Middle frontal gyrus (tissue), 1 donor: Measurements from ENCODE around the gene NBDY.

Experiments used
- DNase-seq: peaks from one replicate; pipeline ENCODE4 v3.0.0-alpha.2; 2015; ENCODE audit warnings: low spot score; ENCODE audit errors: extremely low spot score

The NBDY gene

DNA sequence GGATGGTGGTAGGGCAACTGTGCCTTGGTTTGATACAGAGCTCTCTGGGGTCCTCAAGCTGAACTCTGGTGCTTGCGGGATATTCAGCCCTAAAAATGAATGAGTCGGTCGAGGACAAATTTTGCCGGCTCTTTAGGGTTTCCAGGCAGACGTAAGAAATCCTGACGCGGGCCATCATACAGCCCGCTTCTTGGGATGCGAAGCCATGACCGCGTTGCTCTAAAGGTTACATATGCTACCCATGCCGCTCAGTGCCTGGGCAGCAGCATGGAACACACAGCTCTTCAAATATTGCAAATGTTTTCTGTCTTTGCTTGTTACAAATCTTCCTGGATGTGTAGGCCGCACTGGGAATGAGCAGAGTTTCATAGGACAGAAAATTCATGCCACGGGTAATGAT is 55.6 kb downstream of the NBDY start:
- no peak for DNase-seq

DNA sequence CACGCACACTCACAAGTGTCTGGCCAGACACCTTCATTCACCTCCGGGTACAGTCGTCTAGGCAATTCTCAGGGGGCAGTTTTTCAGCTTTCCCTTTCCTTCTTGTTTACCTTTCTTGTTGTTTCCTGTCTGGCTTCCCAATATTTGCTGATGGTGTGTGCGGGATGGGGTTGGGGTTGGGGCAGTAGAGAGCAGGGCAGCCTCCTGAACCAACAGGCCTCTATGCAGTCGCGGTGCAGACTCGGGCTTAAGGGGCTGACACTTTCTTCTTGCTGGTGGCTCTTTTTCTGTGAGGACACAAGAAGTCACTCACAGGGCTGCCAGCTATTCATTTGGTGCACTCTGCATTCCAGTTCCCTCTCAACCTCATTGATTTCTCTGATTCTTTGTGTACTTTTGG is 56.4 kb downstream of the NBDY start:
- no peak for DNase-seq

DNA sequence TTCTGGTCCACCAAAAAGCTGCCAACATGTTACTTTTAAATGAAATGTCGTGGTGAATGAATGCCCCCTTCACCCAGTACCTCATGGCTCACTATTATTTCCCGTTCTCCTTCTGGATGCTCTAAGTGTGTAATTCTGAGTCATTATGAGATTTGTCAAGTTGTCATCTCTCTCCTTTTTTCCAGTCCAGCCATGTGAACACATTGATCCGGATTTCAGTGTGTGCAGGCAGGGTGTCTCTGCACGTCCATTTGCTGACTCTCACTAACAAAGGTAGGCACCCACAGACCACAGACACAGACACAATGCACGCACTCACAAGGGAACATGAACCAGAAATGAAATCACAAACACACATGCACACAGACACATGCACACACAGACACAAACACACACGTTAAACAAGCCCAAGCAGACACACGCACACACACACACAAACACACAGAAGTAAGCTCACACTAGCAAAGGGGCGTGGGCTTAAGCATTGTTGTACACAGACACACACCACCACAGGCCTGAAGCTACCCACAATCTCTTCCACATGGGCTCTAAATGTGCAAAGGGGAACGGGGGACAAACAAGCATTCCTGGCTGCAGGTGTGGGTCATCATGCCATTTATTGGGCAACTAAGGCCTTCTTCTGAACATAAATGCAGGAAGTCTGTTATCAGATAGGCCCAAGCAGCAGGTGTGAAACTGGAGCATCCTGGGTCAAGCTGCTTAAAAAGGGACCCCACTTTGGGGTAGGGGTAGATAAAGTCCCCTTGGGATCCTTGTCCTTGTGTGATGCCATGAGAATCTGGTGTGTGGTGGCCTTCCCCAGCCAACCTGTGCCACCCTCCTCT is 58.1 kb downstream of the NBDY start:
- no peak for DNase-seq

DNA sequence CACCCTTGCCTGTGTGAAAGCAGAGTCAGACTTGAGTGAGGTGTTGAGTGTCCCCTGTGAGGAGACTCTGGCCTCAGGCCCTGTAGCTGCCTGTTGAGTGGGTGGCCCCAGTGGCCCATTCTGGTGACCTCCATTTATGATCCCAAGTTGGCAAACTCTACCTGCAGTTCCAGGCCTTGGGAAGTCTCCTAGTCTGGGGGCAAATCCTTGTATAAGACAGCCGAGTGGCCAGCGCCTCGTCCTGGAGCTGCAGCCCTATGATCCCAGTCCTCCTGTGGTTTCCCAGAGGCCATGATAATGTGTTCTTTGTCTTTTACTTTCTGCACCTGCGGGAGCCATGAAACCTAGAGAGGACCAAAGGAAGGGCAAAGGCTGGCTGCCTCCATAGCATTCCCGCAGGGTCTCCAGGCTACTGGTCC is 58.7 kb downstream of the NBDY start:
- no peak for DNase-seq

DNA sequence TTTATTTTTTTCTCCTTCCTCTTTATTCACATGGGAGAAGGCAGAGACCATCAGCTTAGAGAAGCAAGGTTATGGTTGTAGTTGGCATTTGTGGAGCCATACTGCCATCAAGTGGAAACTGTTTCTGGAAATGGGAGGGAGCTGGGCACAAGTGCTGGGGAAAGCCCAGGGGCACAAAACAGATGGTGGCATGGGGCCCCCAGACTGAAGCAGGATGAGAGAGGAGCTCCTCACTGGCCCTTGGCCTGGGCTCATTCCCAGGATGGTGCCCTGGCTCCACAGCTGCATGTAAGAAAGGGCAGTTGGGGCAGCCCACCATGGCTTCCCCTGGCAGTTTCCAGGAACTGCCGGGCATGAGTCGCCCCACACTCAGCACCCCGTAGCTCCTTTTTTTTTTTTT is 59.2 kb downstream of the NBDY start:
- no peak for DNase-seq

DNA sequence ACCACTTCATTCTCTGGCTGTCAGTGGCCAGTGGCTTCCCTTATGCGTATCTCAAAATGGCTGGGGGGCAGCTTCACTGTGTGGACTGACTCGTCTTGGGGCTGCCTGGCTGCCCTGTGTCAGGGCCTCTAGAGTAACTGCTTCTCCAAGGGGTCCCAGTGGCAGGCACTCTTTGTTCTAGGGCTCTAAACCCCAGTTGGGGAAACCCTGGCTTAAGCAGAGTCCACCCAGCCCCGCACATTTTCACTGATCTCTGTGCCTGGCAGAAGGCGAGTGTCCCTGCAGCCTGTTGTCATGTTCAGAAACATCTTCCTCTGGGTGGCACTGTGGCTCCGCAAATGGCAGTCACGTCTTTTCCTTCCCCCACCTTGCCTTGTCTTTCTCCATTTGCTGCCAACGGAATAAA is 59.7 kb downstream of the NBDY start:
- DNase-seq: no peak

DNA sequence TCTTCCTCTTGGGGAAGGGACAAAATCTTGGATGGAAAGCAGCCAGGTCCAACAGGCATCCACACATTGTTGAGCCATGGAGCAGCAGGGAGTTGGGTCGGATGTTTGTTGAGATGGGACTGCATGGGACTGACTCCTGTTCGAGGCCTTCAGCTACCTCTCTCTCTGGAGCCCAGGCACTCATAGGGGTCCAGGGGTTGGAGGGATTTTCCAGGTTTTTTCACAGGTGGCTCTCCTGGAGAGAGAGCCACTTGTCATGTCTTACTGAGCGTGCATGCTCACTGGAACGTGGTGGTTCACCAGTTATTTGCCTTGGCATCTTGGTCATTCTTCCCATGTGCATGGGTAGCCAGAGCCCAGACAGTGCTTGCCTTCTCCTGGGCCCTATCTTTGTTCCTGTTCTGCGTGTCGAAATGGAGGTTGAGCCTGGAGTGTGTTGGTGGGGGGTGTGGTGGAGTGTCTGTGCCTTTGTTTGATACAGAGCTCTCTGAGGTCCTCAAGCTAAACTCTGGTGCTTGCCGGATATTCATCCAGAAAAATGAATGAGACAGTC is 60.6 kb downstream of the NBDY start:
- DNase-seq: no peak

DNA sequence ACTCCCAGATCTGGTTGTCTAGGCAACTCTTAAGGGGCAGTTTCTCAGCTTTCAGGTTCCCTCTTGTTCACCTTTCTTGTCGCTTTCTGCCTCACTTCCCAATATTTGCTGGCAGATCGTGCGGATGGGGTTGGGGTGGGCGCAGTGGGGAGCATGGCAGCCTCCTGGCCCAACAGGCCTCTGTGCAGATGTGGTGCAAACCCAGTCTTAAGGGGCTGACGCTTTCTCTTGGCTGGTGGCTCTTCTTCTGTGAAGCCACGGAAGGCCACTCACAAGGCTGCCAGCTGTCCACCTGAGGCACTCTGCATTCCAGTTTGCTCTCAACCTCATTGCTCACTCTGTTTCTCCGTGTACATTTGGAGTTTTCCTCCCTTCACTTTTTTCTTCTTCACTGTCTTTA is 61.7 kb downstream of the NBDY start:
- DNase-seq: no peak

DNA sequence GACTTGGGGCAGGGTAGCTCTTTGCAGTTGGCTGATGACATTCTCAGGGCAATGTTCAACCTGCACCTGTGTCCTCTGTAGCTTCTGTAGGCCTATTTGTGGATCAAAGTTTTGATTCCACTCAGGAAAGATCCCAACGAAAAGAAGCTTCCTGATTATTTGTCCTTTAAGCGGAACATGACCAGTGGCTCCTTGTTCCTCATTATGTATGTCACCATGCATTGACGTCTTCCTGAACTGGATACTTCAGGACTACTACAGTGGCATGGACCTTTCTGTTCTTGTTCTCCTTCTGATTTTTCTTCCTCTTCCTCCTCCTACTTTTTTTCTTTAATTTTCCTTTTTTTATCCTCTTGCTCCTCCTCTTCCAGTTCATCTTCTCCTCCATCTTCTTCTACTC is 62.4 kb downstream of the NBDY start:
- DNase-seq: no peak

DNA sequence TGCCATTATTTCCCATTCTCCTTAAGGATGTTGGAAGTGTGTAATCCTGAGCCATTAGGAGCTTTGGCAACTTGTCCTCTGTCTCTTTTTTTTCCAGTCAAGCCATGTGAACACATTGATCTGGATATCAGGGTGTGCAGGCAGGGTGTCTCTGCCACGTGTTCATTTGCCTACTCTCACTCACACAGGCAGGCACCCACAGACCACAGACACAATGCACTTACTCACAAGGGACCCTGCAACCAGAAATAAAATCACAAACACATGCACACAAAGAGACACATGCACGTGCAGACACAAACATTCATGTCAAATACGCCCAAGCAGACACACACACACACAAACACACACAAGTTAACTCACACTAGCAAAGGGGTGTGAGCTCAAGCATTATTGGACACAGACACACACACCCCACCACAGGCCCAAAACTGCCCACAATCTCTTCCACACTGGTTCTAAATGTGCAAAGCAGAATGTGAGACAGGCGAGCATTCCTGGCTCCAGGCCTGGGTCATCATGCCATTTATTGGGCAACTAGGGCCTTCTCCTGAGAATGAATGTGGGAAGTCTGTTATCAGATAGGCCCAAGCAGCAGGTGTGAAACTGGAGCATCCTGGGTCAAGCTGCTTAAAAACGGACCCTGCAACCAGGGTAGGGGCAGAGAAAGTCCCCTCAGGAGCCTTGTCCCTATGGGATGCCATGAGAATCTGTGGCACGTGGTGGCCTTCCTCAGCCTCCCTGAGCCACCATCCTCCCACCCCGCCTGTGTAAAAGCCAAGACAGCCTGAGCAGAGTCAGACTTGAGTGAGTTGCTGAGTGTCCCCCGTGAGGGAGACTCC is 63.4 kb downstream of the NBDY start:
- DNase-seq: no peak

DNA sequence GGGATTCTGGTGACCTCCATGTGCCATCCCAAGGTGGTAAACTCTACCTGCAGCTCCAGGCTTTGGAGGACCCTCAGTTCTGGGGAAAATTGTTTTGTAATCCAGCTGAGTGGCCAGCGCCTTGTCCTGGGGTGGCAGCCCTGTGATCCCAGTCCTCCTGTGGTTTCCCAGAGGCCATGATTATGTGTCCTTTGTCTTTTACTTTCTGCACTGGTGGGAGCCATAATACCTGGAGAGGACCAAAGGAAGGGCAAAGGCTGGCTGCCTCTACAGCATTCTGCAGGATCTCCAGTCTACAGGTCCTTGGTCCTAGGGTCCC is 64.0 kb downstream of the NBDY start:
- DNase-seq: no peak

DNA sequence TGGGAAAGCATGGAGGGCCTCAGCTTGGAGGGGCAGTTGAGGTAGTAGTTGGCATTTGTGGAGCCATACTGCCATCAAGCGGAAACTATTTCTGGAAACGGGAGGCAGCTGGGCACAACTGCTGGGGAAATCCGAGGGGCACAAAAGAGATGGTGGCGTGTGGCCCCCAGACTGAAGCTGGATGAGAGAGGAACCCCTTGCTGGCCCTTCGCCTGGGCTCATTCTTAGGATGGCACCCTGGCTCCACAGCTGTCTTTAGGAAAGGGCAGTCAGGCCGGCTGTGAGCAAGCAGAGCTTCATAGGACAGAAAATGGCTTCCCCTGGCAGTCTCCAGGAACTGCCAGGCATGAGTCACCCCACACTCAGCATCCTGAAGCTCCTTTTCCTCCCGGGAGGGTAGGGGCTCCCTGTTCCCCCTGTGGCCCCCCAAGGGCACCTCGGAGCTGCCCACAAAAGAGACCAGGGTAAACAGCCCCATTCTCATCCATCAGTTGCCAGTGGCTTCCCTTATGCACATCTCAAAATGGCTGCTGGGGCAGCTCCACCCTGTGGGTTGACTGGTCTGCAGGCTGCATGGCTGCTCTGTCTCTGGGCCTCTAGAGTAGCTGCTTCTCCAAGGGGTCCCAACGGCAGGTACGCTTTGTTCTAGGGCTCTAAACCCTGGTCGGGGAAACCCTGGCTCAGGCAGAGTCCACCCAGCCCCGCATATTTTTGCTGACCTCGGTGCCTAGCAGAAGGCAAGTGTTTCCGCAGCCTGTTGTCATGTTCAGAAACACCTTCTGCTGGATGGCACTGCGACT is 64.7 kb downstream of the NBDY start:
- DNase-seq: no peak

DNA sequence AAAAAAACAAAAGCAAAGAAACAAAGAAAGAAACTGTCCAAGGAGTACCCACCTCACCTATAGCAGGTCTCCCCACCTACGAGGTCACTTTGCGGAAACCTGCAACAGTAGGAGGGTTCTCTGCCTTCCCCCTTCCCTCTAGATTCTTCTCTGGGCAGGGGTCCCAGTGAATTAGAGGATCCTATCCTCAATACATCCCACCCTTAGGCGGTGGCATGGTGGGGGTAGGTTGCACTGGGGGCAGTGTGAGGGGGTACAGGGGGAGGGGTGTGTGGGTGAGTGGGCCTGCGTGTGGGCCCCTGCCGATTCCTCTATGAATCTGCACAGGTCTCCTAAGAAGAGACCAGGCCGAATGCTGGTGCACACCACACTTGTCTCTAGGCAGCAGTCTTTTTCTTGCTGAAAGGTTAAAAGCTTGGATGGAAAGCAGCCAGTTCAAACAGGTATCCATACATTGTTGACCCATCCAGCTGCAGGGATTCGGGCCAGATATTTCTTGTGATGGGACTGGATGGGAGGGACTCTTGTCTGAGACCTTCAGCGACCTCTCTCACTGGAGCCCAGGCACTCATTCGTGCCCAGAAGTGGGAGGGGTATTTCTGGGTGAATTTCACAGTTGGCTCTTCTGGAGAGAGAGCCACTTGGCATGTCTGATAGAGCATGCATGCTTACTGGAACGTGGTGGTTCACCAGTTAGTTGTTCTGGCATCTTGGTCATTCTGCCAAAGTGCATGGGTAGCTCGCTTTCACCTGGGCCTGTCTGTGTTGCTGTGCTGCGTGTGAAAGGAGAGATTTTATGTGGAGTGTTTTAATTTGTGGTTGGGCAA is 65.6 kb downstream of the NBDY start:
- DNase-seq: no peak

DNA sequence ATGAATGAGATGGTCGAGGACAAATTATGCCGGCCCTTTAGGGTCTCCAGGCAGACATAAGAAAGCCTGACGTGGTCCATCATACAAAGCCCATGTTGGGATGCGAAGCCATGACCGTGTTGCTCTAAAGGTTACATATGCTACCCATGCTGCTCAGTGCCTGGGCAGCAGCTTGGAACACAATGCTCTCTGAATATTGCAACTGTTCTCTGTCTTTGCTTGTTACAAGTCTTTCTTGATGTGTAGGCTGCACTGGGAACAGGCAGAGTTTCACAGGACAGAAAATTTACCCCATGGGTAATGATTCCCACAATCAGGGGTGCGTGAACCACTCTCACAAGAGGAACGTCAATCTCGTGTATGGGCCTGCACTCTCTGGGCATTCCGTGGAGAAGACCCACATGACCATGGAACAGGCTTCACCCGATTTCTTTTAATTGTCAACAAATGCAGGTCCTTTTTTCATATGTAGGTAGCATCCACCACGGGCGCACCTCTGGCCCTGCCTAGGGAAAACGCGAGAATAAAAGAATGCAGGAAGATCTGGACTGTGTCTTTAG is 66.3 kb downstream of the NBDY start:
- DNase-seq: no peak

DNA sequence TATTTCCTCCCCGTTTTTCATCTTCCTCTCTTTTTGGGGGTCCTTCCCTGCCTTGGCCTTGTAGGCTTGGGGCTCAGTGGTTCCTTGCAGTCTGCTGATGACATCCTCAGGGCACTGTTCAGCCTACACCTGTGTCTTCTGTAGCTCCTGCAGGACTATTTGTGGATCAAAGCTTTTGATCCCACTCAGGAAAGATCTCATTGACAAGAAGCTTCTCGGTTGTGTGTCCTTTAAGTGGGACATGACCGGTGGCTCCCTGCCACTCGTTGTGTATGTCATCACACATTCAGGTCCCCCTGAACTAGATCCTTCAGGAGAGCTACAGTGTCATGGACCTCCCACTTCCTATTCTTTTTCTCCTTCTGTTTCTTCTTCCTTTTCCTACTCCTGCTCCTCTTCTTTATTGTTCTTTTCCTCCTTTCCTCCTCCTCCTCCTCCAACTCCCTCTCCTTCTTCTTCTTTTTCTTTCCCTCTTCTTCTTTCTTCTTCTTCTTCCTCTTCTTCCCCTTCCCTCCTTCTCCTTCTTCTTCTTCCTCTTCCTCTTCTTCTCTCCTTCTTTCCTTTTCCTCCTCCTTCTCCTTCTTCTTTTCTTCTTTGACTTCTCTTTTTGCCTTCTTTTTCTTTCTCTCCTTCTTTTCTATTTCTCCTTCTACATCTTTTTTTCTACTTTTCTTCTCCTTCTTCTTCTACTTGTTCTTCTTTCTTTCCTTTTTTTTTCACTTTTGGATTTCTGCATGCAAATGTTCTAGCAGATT is 67.8 kb downstream of the NBDY start:
- no peak for DNase-seq

DNA sequence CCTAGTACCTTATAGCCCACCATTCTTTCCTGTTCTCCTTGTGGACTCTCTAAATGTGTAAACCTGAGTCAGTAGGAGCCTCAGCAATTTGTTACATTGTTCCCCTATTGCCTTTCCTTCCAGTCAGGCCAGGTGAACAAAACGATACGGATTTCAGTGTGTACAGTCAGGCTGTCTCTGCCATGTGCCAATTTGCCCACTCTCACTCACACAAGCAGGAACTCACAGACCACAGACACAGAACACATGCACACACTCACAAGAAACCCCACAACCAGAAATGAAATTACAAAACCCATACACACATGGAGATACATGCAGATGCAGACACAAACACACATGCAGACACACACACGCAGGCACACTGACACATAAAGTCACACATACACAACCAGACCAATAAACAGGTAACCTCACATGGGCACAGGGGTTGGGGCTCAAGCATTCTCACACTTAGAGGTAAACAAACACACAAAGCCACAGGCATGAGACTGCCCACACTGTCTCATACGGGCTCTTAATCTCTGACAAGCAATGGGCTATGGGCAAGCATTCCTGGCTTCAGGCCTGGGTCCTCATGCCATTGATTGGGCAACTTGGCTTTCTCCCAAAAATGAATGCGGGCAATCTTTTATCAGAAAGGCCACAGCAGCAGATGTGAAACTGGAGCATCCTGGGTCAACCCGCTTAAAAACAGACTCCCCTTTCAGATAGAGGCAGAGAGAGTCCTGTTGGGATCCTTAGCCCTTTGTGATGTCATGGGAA is 68.7 kb downstream of the NBDY start:
- DNase-seq: no peak

DNA sequence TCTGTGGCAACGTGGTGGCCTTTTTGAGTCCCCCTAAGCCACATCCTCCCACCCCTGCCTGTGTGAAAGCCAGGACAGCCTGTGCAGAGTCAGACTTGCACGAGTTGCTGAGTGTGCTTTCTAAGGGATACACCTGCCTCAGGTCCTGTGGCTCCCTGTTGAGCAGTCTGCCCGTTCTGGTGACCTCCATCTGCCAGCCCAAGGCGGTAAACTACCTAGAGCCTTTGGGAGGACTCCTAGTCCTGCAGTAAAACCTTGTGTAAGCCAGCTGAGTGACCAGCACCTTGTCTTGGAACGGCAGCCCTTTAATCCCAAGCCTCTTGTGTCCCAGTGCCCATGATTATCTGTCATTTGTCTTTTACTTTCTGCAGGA is 69.3 kb downstream of the NBDY start:
- no peak for DNase-seq

DNA sequence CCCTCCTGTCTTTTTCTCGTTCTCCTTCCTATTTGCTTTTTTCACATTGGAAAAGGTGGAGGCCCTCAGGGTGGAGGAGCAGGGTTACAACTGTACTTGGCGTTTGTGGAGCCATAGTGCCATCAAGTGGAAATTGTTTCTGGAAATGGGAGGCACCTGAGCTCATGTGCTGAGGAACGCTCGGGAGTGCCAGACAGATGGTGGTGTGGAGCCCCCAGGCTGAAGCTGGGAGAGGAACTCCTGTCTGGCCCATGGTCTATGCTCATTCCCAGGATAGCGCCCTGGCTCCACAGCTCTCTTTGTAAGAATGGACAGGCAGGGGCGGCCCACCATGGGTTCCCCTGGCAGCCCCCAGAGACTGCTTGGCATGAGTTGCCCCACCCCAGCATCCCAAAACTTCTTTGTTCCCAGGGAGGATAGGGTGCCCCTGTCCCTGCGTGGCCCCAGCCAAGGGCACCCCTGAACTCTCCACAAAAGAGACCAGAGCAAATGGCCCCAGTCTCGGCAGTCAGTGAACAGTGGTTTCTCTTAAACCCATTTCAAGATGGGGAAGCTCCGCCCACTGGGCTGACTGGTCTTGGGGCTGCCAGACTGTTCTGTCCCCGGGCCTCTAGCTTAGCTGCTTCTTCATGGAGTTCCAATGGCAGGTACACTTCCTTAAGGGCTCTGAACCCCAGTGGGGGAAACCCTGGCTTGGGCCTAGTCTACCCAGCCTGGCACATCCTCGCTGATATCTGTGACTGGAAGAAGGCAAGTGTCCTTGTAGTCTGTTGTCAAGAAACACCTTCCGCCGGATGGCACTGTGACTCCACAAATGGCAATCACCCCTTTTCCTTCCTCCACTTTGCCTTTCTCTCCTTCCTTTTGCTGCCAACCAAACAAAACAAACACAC is 70.1 kb downstream of the NBDY start:
- no peak for DNase-seq
